ENCODE data around the gene BRCA1. TPM values are rescaled to one million over a fixed set of nuclear protein-coding genes. Genes with fewer than 3 reads are reported as not detected.

The BRCA1 gene
- total RNA-seq, 4 donors from 2014 or later = 4.9 to 8.0 (median 5.3) TPM

DNA sequence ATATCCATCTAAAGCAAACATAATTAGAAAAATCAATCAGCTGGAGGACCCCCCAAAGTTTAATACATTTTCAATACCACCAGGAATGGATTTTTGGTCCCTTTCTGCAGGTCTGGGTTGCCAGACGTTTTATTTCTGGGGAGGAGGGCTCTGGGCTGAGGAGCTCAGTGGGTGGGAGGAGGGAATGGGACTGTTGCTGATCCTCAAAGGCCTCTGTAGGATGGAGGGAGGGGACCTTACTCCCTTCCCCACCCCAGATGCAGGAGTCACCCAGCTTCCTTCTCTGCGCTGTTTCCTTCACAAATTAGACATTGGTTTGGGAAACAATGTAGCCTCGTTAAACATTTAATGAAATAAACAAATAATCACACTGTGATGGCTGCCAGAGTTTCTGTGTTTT, 93.5 kb downstream of the BRCA1 start:
- TF ChIP-seq POLR2A (IDR thresholded peaks at IDR 0.05) = no peak
- TF ChIP-seq POLR2AphosphoS5 (IDR thresholded peaks at IDR 0.05) = no peak
- TF ChIP-seq EP300 (IDR thresholded peaks at IDR 0.05) = no peak
- TF ChIP-seq, protein P1, sequence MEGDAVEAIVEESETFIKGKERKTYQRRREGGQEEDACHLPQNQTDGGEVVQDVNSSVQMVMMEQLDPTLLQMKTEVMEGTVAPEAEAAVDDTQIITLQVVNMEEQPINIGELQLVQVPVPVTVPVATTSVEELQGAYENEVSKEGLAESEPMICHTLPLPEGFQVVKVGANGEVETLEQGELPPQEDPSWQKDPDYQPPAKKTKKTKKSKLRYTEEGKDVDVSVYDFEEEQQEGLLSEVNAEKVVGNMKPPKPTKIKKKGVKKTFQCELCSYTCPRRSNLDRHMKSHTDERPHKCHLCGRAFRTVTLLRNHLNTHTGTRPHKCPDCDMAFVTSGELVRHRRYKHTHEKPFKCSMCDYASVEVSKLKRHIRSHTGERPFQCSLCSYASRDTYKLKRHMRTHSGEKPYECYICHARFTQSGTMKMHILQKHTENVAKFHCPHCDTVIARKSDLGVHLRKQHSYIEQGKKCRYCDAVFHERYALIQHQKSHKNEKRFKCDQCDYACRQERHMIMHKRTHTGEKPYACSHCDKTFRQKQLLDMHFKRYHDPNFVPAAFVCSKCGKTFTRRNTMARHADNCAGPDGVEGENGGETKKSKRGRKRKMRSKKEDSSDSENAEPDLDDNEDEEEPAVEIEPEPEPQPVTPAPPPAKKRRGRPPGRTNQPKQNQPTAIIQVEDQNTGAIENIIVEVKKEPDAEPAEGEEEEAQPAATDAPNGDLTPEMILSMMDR (IDR thresholded peaks at IDR 0.05) = no peak
- 86% methylated on average over 3 of the region's 3 CpGs for WGBS
- no peak overlapping the region for H3K27ac ChIP-seq

DNA sequence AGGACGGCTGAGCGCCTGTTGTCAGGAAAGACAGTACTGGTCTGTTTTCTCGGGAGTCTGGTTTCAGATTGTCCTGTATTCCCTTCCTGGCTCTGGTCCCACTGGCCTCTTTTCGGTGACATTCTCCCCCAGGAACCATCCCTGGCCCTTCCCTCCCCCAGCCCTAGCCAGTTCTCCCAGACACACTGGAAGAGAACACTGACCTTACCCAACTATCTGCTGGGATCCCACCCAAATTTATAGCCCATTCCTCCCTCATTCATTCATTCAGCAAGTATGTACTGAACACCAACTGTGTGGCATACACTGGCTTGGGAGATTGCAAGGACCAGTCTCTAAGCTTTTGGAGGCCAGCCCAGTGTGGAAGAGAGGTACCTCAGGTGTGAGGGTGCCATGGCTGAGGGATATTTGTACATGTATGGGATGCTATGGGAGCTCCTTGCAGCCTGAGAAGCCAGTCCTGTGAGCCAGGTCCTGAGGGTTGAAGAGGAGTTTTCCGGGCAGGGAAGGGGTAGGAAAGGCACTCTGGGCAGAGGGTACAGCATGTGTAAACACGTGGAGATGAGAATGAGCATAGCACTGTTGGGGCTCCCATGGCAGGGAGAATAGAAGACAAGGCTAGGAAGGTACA, 94.9 kb downstream of the BRCA1 start:
- WGBS = 71% methylated on average over 6 of the region's 6 CpGs
- Histone ChIP-seq H3K27ac (no peak overlapping the region), H3K27me3 (no peaks in the 10 kb centered on the region), H3K9me3 (no peaks in the 10 kb centered on the region), H3K36me3 (no peaks in the 10 kb centered on the region), H3K4me1 (peaks cover 7% of the 10 kb centered on the region), H3K4me3 (no peak overlapping the region)
- no peak for DNase-seq (ENCODE audit: low spot score in 2 of 2)
- TF ChIP-seq EP300 (IDR thresholded peaks at IDR 0.05) (no peak), POLR2A (IDR thresholded peaks at IDR 0.05) (no peak), POLR2AphosphoS5 (IDR thresholded peaks at IDR 0.05) (no peak)
- TF ChIP-seq, protein P1 (IDR thresholded peaks at IDR 0.05) = no peak

More for the DNA sequence above, 93.5 kb downstream of the BRCA1 start:
- no peaks in the 10 kb centered on the region for H3K27me3 ChIP-seq
- H3K4me1 ChIP-seq = no peaks in the 10 kb centered on the region
- H3K36me3 ChIP-seq = no peaks in the 10 kb centered on the region
- no peak for DNase-seq (ENCODE audit: low spot score in 2 of 2)
- H3K9me3 ChIP-seq = no peaks in the 10 kb centered on the region
- H3K4me3 ChIP-seq = no peak overlapping the region

DNA sequence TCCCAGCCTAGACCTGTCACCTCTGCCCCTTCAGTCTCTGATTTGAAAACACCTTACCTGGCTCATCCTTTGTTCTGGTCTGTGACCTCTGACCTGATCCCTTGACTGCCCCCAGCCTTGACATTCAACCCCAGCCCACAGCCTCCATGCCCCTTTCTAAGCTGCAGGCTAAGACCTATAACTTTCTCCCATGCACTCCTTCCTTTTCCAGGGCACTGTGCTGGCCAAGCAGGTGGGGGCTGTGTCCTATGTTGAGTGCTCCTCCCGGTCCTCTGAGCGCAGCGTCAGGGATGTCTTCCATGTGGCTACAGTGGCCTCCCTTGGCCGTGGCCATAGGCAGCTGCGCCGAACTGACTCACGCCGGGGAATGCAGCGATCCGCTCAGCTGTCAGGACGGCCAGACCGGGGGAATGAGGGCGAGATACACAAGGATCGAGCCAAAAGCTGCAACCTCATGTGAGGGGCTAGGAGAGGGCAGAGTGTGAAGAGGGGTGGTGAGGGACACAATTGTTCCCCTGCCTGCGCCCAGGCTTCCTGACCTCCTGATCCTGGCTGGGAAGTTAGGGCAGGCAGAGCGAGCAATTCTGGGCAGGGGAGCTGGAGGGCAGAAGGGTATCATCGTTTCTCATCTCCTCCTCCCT, 96.8 kb downstream of the BRCA1 start:
- Histone ChIP-seq H3K27ac (no peak overlapping the region), H3K4me3 (no peak overlapping the region), H3K27me3 (no peaks in the 10 kb centered on the region), H3K4me1 (peaks cover 17% of the 10 kb centered on the region), H3K36me3 (no peaks in the 10 kb centered on the region), H3K9me3 (no peaks in the 10 kb centered on the region)
- no peak for DNase-seq (ENCODE audit: low spot score in 2 of 2)
- 76% methylated on average over 17 of the region's 17 CpGs for WGBS
- no peak for TF ChIP-seq POLR2A (IDR thresholded peaks at IDR 0.05)
- no peak for TF ChIP-seq EP300 (IDR thresholded peaks at IDR 0.05)
- no peak for TF ChIP-seq POLR2AphosphoS5 (IDR thresholded peaks at IDR 0.05)
- TF ChIP-seq, protein P1 (IDR thresholded peaks at IDR 0.05) = no peak

DNA sequence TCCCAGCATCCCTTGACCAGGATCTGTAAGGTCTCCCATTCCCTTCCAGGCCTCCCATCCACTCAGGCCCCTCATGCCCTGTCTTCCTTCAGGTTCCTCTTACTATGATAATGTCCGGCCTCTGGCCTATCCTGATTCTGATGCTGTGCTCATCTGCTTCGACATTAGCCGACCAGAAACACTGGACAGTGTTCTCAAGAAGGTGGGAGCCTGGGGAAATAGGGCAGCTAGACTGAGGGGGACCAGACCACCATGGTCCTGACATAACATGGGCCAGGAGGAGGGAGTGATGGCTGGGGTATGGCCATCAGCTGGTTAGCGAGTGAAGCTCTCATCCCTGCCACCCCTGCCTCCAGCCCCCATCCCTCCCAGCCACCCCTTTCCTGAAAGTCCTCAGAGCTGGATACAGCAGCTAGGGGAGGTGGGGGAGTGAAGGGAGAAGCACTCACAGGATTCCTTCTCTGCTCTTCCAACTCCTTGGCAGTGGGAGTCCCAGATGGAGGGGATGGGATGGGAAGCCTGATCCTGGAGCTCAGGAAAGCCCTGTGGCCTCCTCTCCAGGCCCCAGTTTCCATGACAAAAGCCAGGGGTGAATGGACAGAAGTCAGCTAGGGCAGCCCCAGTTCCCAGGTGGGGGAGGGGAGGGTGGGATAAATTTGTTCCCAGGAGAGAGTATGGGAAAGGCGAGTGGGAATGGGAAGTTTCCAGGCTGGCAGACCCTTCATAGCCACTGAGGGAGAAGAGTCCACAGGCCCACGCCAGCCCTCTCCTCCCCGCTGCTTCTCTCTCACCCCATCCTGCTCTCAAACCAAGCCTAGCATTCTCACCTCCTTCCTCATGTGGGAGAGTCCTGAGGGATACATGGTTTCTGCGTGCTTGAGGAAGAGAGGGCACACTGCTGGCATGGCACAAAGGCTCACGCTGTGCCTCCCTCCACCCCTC, 97.8 kb downstream of the BRCA1 start:
- 75% methylated on average over 9 of the region's 9 CpGs for WGBS
- H3K27me3 ChIP-seq = no peaks in the 10 kb centered on the region
- TF ChIP-seq, protein P1 (IDR thresholded peaks at IDR 0.05) = no peak
- no peak for TF ChIP-seq EP300 (IDR thresholded peaks at IDR 0.05)
- TF ChIP-seq POLR2AphosphoS5 (IDR thresholded peaks at IDR 0.05) = no peak
- no peak for TF ChIP-seq POLR2A (IDR thresholded peaks at IDR 0.05)
- no peaks in the 10 kb centered on the region for H3K9me3 ChIP-seq
- H3K4me3 ChIP-seq = no peak overlapping the region
- no peak overlapping the region for H3K27ac ChIP-seq
- DNase-seq (ENCODE audit: low spot score in 2 of 2) = no peak
- peaks cover 22% of the 10 kb centered on the region for H3K4me1 ChIP-seq
- no peaks in the 10 kb centered on the region for H3K36me3 ChIP-seq

DNA sequence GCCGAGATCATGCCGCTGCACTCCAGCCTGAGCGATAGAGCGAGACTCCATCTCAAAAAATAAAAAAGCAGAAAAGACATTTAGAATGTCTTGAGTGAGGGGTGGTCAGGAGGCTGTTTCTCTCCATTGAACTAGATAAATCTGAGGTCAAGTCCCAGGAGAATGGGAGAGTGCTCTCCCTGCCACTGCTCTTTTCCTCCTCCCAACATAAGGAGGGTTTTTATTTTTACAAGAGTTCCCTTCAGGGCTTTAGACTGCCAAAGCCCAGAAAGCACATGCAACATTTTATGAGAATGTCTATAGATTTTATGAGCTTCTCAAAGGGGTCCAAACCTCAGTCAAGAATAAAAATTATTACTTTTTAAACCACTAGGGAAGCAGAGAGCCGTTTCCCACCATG, 98.6 kb downstream of the BRCA1 start:
- Histone ChIP-seq H3K9me3 (no peaks in the 10 kb centered on the region), H3K27ac (no peak overlapping the region), H3K36me3 (no peaks in the 10 kb centered on the region), H3K4me1 (peaks cover 23% of the 10 kb centered on the region), H3K4me3 (no peak overlapping the region), H3K27me3 (no peaks in the 10 kb centered on the region)
- no peak for DNase-seq (ENCODE audit: low spot score in 2 of 2)
- TF ChIP-seq, protein P1 (IDR thresholded peaks at IDR 0.05) = no peak
- TF ChIP-seq EP300 (IDR thresholded peaks at IDR 0.05) (no peak), POLR2A (IDR thresholded peaks at IDR 0.05) (no peak), POLR2AphosphoS5 (IDR thresholded peaks at IDR 0.05) (no peak)
- 73% methylated on average over 5 of the region's 5 CpGs for WGBS

Data from suprapubic skin (tissue), 4 donors.